Esophagus muscularis mucosa (tissue), 4 donors: ENCODE data around the gene GRM2. TPM values are rescaled to one million over a fixed set of nuclear protein-coding genes. Genes with fewer than 3 reads are reported as not detected.
A peak's percentile ranks its signal among the peaks of the same experiment; 100 is the strongest.

Experiments
- DNase-seq: peaks from one replicate; pipeline ENCODE4 v3.0.0-alpha.2; 2017; ENCODE audit errors: extremely low spot score
- H3K27ac ChIP-seq, 4 donors: fragments of 200-600 bp; sonication (generic); replicated peaks in 1 of 4; 1 replicate in 3 of 4; 2 replicates in 1 of 4; pipeline ENCODE4 v1.5.1; 2016 to 2019; ENCODE audit warnings: mild to moderate bottlenecking in 1 of 4
- H3K27me3 ChIP-seq, 4 donors: fragments of 200-600 bp; sonication (generic); one replicate each; pipeline versions ENCODE4 v1.5.1 to v1.6.0; 2016 to 2019
- H3K36me3 ChIP-seq, 4 donors: fragments of 200-600 bp; sonication (generic); one replicate each; pipeline ENCODE4 v1.5.1; 2016 to 2019
- H3K4me1 ChIP-seq, 4 donors: fragments of 200-600 bp; sonication (generic); one replicate each; pipeline ENCODE4 v1.5.1; 2016 to 2019
- H3K4me3 ChIP-seq, 4 donors: fragments of 200-600 bp; sonication (generic); 1 replicate in 2 of 4; 2 replicates in 2 of 4; pipeline ENCODE4 v1.5.1; 2016 to 2019; ENCODE audit warnings: mild to moderate bottlenecking in 4 of 4, moderate library complexity in 1 of 4
- H3K9me3 ChIP-seq, 4 donors: fragments of 200-600 bp; sonication (generic); 1 replicate in 3 of 4; 2 replicates in 1 of 4; pipeline ENCODE4 v1.5.1; 2016 to 2019
- EP300 ChIP-seq: sonication (generic); formaldehyde crosslinking; IDR thresholded peaks from one replicate; pipeline ENCODE4 v1.6.1; 2017; ENCODE audit warnings: antibody characterized with exemption
- POLR2A ChIP-seq: fragments of 450-650 bp; IDR thresholded peaks from one replicate; pipeline ENCODE4 v1.6.1; 2017; ENCODE audit warnings: antibody characterized with exemption, moderate library complexity, mild to moderate bottlenecking, low read depth
- POLR2AphosphoS5 ChIP-seq, 2 donors: sonication (generic); formaldehyde crosslinking; IDR thresholded peaks; one replicate each; pipeline ENCODE4 v1.6.1; 2017; ENCODE audit warnings: antibody characterized with exemption in 2 of 2
- WGBS: methylation state at CpG from one replicate; pipeline ENCODE4 v1.1.5; 2018; 5-methylcytosine and 5-hydroxymethylcytosine counted together
- intact Hi-C: fragments of 100-400 bp; cut with DNase I; formaldehyde crosslinking; loops from one replicate; pipeline ENCODE4 v1.15.1; 2023
- total RNA-seq, 4 donors: library from RNA; depleted of rRNA; stranded (reverse); fragments of >200 nt; gene quantifications; one replicate each; pipeline versions ENCODE4 v1.1.0 to v1.2.1, GENCODE V29; 2016
- TF ChIP-seq, protein P1 (sequence below), 3 experiments: fragments of 200-600 bp in 2 of 3; fragments of 450-650 bp in 1 of 3; sonication (generic) in 2 of 3; IDR thresholded peaks; one replicate each; pipeline ENCODE4 v1.5.1; 2017 to 2019; ENCODE audit warnings: antibody characterized with exemption in 3 of 3, mild to moderate bottlenecking in 2 of 3, moderate library complexity in 1 of 3

GRM2 gene
- total RNA-seq, 4 donors from 2014 or later, result 0.11 to 0.83 (median 0.52) TPM; not detected in 1

DNA sequence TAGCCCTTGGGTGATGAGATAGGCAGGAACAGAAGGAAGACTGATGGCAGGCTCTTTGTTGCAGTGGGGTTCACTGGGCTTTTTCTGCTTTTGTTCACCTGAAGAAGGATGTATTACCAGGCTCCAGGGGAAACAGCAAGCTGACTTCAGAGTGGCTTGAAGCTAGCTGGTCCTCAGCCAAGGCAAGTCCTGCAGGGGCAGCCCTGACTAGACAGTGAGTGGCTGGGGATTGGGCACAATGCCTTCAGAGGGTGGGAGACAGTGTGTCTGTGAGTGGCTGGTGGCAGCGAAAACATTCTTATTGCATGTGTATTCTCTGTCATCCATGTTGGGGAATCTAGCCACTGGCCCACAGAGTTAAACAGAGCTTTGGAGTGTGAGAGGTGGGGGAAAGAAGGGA is 38.1 kb upstream of the GRM2 start:
- Histone ChIP-seq H3K4me3 (no peak overlapping the region), H3K4me1 (peaks cover 42 to 63% (median 54%) of the 10 kb centered on the region in 4 donors), H3K27ac (no peak overlapping the region), H3K36me3 (peaks cover 0 to 7% (median 2%) of the 10 kb centered on the region in 4 donors), H3K9me3 (no peaks in the 10 kb centered on the region), H3K27me3 (no peaks in the 10 kb centered on the region)
- DNase-seq, result no peak
- intact Hi-C loops, result loop anchor here (1.0 kb wide), 1 partner anchor 166 kb away; no protein-coding TSS in a partner anchor
- WGBS, result 93% methylated on average over 1 of the region's 1 CpG
- TF ChIP-seq, protein P1, sequence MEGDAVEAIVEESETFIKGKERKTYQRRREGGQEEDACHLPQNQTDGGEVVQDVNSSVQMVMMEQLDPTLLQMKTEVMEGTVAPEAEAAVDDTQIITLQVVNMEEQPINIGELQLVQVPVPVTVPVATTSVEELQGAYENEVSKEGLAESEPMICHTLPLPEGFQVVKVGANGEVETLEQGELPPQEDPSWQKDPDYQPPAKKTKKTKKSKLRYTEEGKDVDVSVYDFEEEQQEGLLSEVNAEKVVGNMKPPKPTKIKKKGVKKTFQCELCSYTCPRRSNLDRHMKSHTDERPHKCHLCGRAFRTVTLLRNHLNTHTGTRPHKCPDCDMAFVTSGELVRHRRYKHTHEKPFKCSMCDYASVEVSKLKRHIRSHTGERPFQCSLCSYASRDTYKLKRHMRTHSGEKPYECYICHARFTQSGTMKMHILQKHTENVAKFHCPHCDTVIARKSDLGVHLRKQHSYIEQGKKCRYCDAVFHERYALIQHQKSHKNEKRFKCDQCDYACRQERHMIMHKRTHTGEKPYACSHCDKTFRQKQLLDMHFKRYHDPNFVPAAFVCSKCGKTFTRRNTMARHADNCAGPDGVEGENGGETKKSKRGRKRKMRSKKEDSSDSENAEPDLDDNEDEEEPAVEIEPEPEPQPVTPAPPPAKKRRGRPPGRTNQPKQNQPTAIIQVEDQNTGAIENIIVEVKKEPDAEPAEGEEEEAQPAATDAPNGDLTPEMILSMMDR (IDR thresholded peaks at IDR 0.05), result no peak
- no peak for TF ChIP-seq POLR2A
- no peak for TF ChIP-seq POLR2AphosphoS5 (IDR thresholded peaks at IDR 0.05)
- TF ChIP-seq EP300, result no peak

DNA sequence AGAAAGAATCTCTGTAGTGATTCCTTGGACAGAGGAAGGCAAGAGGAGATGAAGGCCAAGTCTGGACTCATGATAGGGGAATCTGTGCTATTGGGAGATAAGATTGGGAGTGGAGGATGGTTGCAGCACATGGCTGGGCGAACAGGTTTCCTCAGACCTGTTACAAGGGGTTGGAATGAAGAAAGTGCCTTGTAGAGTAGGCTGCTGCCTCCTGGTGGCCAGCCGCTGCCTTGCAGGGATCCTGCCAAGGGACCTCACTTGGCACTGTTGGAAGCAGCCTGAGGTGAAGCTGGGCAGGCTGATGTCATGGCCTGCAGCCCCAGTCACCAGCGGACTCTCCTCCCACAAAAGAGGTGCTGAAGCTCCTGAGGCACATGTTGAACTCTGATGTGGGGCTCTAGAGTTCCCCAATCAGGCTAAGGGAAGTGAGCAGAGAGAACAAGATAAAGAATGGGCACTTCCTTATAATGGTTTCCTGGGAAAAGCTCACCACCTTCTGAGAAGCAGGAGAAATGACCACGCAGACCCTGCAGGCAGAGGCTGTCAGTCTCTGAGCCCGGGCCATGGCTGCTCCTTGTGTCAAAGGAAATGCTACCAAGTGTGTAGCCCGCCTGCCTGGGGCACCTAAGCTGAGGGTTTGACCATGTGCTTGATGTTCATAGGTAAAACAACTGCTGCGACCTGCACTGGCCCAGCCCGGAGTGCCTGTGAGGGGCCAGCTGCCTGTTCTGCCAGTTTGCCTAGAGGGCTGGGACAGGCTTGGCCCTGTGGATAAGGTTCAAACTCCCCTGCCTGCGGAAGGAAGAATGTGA is 37.4 kb upstream of the GRM2 start:
- H3K27me3 ChIP-seq, result no peaks in the 10 kb centered on the region
- H3K9me3 ChIP-seq, result no peaks in the 10 kb centered on the region
- no peak overlapping the region for H3K4me3 ChIP-seq
- 35% methylated on average over 6 of the region's 9 CpGs for WGBS
- peaks cover 43 to 69% (median 59%) of the 10 kb centered on the region in 4 donors for H3K4me1 ChIP-seq
- DNase-seq, result peak; percentile 94
- intact Hi-C loops, result loop anchor here (1.0 to 10.0 kb wide), 2 partner anchors 167 to 285 kb away; partner anchors contain the start of gene MANF
- no peak for TF ChIP-seq POLR2A
- TF ChIP-seq, protein P1 (IDR thresholded peaks at IDR 0.05), result peak; percentile 90 to 97 (median 95)
- TF ChIP-seq POLR2AphosphoS5 (IDR thresholded peaks at IDR 0.05), result peak; percentile 25 to 54
- TF ChIP-seq EP300, result no peak
- peaks cover 0 to 6% (median 2%) of the 10 kb centered on the region in 4 donors for H3K36me3 ChIP-seq
- H3K27ac ChIP-seq, result no peak overlapping the region

DNA sequence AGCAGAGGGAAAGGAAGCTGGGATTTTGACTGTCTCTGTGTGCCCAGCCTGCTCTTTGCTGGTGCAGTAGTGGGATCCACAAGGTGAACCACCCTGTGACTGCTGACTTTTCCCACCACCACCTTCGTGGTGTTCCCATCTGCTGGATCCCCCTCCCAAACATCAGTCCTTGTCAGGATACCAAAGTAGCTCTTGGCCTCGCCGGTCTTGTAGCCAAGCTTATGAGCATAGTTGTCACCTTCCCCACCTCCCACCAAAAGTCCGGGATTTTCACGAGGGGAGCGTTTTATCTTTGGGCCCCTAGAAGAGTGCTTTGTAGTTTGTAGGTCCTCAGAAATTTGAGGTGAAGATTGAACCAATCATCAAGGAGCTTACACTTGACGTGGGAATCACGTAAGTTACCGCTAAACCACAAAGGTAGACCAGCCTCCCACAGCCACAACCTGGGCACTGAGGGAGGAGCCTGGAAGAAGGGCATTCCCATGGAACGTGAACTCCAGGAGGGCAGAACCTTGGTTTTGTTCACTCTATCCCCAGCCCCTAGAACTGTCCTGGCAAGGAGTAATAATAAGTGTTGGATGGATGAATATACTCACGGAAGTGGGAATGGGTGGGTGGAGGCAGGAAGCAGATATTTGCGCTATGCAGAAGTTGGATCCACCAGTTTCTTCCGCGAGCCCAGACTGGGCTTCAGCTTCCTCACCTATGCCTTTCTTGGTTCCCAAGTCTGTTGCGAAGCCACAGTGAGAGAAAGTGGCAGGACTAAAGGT is 36.6 kb upstream of the GRM2 start:
- peak overlapping the region; percentile 78 to 95 (median 89) for H3K4me3 ChIP-seq
- TF ChIP-seq POLR2AphosphoS5 (IDR thresholded peaks at IDR 0.05), result no peak
- no peak for TF ChIP-seq EP300
- peaks cover 0 to 14% (median 9%) of the 10 kb centered on the region in 4 donors for H3K36me3 ChIP-seq
- intact Hi-C loops, result loop anchor here (10.0 kb wide), 1 partner anchor 285 kb away; the partner anchor contains the start of gene MANF
- peak overlapping the region; percentile 88 to 95 (median 92) for H3K27ac ChIP-seq
- no peak for DNase-seq
- peaks cover 40 to 68% (median 59%) of the 10 kb centered on the region in 4 donors for H3K4me1 ChIP-seq
- no peaks in the 10 kb centered on the region for H3K27me3 ChIP-seq
- 70% methylated on average over 15 of the region's 15 CpGs for WGBS
- H3K9me3 ChIP-seq, result no peaks in the 10 kb centered on the region

DNA sequence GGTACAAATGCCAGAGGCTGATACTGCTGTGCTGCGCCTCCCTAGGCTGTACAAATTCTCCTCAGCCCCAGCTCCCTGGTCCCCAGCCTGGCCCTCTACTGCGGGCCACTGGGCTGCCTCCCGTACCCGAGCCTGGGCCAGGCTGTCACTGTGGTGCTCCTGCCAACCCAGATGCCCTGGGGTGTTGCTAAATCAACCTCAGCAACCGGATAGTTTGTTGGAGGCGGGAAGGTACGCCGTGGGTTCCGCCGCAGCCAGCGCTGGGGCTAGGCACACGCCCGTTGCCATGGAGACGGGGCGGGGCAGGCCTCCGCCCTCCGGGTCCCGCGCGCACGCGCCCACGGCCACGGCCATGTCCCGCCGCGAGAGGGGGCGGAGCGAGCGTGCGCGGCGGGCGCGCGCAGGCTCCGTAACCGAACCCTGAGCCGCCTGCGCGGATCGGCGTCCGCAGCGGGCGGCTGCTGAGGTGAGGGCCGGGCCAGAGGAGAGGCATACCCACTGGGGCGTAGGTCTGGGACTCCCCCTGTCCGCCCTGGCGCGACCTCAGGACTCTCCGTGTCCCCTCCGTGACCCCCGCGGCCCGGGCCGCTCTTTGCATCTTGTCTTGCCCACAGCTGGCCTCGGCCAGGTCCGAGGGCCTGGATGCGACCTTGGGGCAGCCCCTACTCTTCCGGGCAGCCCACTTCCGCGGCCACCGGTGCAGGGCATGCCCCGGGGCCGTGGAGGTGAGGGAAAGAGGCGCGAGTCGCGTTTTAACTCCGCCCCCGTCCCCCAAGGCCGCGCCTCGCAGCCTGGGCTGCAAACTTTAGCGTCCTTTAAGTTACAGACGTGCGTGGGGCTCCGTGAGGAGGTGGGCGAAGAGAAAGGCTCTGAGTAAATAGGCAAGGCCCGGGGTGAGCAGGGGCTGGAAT is 35.8 kb upstream of the GRM2 start, which contains the start of gene TEX264:
TEX264 (plus strand) TSS at position 430 of the 911 bp plus-strand sequence. CDS start 3,053 bp downstream, outside the sequence.
- peak within 1 kb of the TSS; percentile 78 to 95 (median 89) for H3K4me3 ChIP-seq
- peak; percentile 93 for DNase-seq
- intact Hi-C loops, result loop anchor here (10.0 kb wide), 1 partner anchor 286 kb away; the partner anchor contains the start of gene MANF
- no peaks in the 10 kb centered on the region for H3K27me3 ChIP-seq
- no peak for TF ChIP-seq EP300
- TF ChIP-seq, protein P1 (IDR thresholded peaks at IDR 0.05), result peak in 2 of 3 experiments; percentile 10 to 26
- peak; percentile 66 for TF ChIP-seq POLR2A
- peak; percentile 67 to 91 for TF ChIP-seq POLR2AphosphoS5 (IDR thresholded peaks at IDR 0.05)
- WGBS, result 0% methylated on average over 39 of the region's 81 CpGs
- peaks cover 40 to 67% (median 56%) of the 10 kb centered on the region in 4 donors for H3K4me1 ChIP-seq
- H3K9me3 ChIP-seq, result no peaks in the 10 kb centered on the region
- H3K36me3 ChIP-seq, result peaks cover 0 to 22% (median 14%) of the 10 kb centered on the region in 4 donors
- peak within 1 kb of the TSS; percentile 88 to 95 (median 92) for H3K27ac ChIP-seq
